GM23338 (cell line): ENCODE measurements around the gene RCL1.

Experiments
- CREB1 ChIP-seq: fragments of 250-450 bp; sonication (Bioruptor Pico); IDR thresholded peaks from 2 replicates; pipeline ENCODE4 v1.5.0; 2020; ENCODE audit warnings: low read depth, mild to moderate bottlenecking, moderate library complexity
- CTCF ChIP-seq, 2 experiments: fragments of 200-600 bp in 1 of 2; sonication (generic) in 1 of 2; conservative IDR thresholded peaks; 2 replicates each; pipeline versions ENCODE4 v1.5.1 to v1.6.1; 2016 to 2017; ENCODE audit warnings: antibody characterized with exemption in 2 of 2, low read depth in 2 of 2, mild to moderate bottlenecking in 2 of 2, moderate library complexity in 1 of 2
- ETS1 ChIP-seq: IDR thresholded peaks from 2 replicates; pipeline ENCODE4 v1.6.1; 2016; ENCODE audit warnings: antibody characterized with exemption
- EZH2 ChIP-seq: fragments of 200-600 bp; sonication (generic); IDR thresholded peaks from one replicate; pipeline ENCODE4 v1.8.0; 2017; ENCODE audit warnings: antibody characterized with exemption, mild to moderate bottlenecking, low read depth; ENCODE audit not compliant: unreplicated experiment
- EZH2phosphoT487 ChIP-seq: fragments of 200-600 bp; sonication (generic); IDR thresholded peaks from one replicate; pipeline ENCODE4 v1.8.1; 2018; ENCODE audit warnings: antibody characterized with exemption; ENCODE audit not compliant: unreplicated experiment
- JUNB ChIP-seq: IDR thresholded peaks from one replicate; pipeline ENCODE4 v1.6.1; 2016; ENCODE audit warnings: antibody characterized with exemption; ENCODE audit not compliant: unreplicated experiment
- NANOG ChIP-seq: IDR thresholded peaks from 2 replicates; pipeline ENCODE4 v1.6.1; 2016; ENCODE audit warnings: antibody characterized with exemption, borderline replicate concordance
- POLR2AphosphoS5 ChIP-seq: IDR thresholded peaks from 2 replicates; pipeline ENCODE4 v1.6.1; 2016; ENCODE audit warnings: antibody characterized with exemption, low read depth
- REST ChIP-seq: IDR thresholded peaks from one replicate; pipeline ENCODE4 v1.6.1; 2018; ENCODE audit warnings: antibody characterized with exemption; ENCODE audit not compliant: unreplicated experiment
- STAT1 ChIP-seq: IDR thresholded peaks from one replicate; pipeline ENCODE4 v1.6.1; 2016; ENCODE audit warnings: antibody characterized with exemption; ENCODE audit not compliant: unreplicated experiment
- ZNF114 ChIP-seq: fragments of 250-450 bp; sonication (Bioruptor Pico); IDR thresholded peaks from 2 replicates; pipeline ENCODE4 v1.5.0; 2020; ENCODE audit warnings: mild to moderate bottlenecking, moderate library complexity
- ZNF331 ChIP-seq: fragments of 250-450 bp; sonication (Bioruptor Pico); IDR thresholded peaks from 2 replicates; pipeline ENCODE4 v1.5.0; 2020; ENCODE audit warnings: low read depth, mild to moderate bottlenecking, moderate library complexity
- ZNF462 ChIP-seq: fragments of 250-450 bp; sonication (Bioruptor Pico); IDR thresholded peaks from 2 replicates; pipeline ENCODE4 v1.5.0; 2020; ENCODE audit warnings: mild to moderate bottlenecking, moderate library complexity

- TF ChIP-seq CTCF (conservative IDR thresholded peaks at IDR 0.05; ENCODE audit: low read depth in 2 of 2) (no peak), EZH2phosphoT487 (no peak), CREB1 (no peak), REST (no peak), POLR2AphosphoS5 (no peak), EZH2 (no peak), ZNF114 (no peak), JUNB (no peak), ZNF331 (CRISPR knock-in tag) (no peak), ETS1 (no peak), NANOG (no peak), STAT1 (no peak), ZNF462 (no peak)
Observed at GRCh38 chr9:4854265-4854590, 61.5 kb downstream of the RCL1 start.
